Kidney (tissue), 14 donors: ENCODE measurements around the gene KRT72. TPM values are rescaled to one million over a fixed set of nuclear protein-coding genes. Genes with fewer than 3 reads are reported as not detected.

Experiments
- DNase-seq, 5 donors: peaks; one replicate each; pipeline ENCODE4 v3.0.0-alpha.2; 2013 to 2020
- FAIRE-seq: peaks from 2 replicates; lab custom pipeline; 2012; peaks lifted over from hg19 to GRCh38; lab: Jason Lieb, UNC
- H3K27ac ChIP-seq, 2 donors: one replicate each; pipeline ENCODE4 v1.7.0; 2013; ENCODE audit warnings: low read depth in 2 of 2, low read length in 2 of 2, inconsistent platforms in 1 of 2
- H3K27me3 ChIP-seq: one replicate; pipeline ENCODE4 v1.7.1; 2013; ENCODE audit warnings: low read length, inconsistent platforms; ENCODE audit not compliant: control insufficient read depth, insufficient read depth
- H3K36me3 ChIP-seq, 3 donors: one replicate each; pipeline versions ENCODE4 v1.7.0 to v1.7.1; 2013; ENCODE audit warnings: low read length in 3 of 3, control low read depth in 1 of 3, inconsistent platforms in 1 of 3; ENCODE audit not compliant: insufficient read depth in 3 of 3, control insufficient read depth in 2 of 3
- H3K4me1 ChIP-seq, 3 donors: one replicate each; pipeline versions ENCODE4 v1.7.0 to v1.7.1; 2013; ENCODE audit warnings: low read length in 3 of 3, inconsistent platforms in 1 of 3, low read depth in 1 of 3; ENCODE audit not compliant: control insufficient read depth in 2 of 3, insufficient read depth in 2 of 3
- H3K4me3 ChIP-seq, 3 donors: one replicate each; pipeline versions ENCODE4 v1.7.0 to v1.8.1; 2013; ENCODE audit warnings: low read length in 3 of 3, control low read depth in 1 of 3, inconsistent platforms in 1 of 3
- H3K9ac ChIP-seq, 3 donors: one replicate each; pipeline versions ENCODE4 v1.7.0 to v1.7.1; 2013; ENCODE audit warnings: low read length in 3 of 3, control low read depth in 1 of 3, inconsistent platforms in 1 of 3
- H3K9me3 ChIP-seq, 3 donors: one replicate each; pipeline versions ENCODE4 v1.7.0 to v1.7.1; 2013; ENCODE audit warnings: low read length in 3 of 3, control low read depth in 1 of 3, inconsistent platforms in 1 of 3; ENCODE audit not compliant: control insufficient read depth in 2 of 3, insufficient read depth in 1 of 3
- intact Hi-C: fragments of 100-400 bp; cut with DNase I; formaldehyde crosslinking; loops from one replicate; pipeline ENCODE4 v1.11.1; 2022
- polyA plus RNA-seq: library from polyadenylated mRNA; stranded (reverse); fragments of 350-450 nt; fragmentation: Illumina TruSeq; extraction: RNeasy Lipid Tissue Mini Kit (QIAGEN cat#74804); gene quantifications from one replicate; pipeline ENCODE4 v1.2.3, GENCODE V29; 2014; ENCODE audit warnings: low read depth, low replicate concordance; ENCODE audit not compliant: insufficient read depth
- total RNA-seq: library from RNA; stranded (reverse); fragmentation: NEBNext Ultra II Directional; extraction: Animal tissue kit (Norgen Biotek cat#: 25700); gene quantifications from one replicate; pipeline ENCODE4 v1.2.1, GENCODE V29; 2021
- TF ChIP-seq, protein P1 (sequence below): IDR thresholded peaks from 3 replicates; pipeline ENCODE4 v1.5.1; 2012; ENCODE audit warnings: mild to moderate bottlenecking, moderate library complexity, borderline replicate concordance; ENCODE audit not compliant: insufficient read depth; ENCODE audit errors: extremely low read depth
- donor health status: control.
- donor health status: control.
- donor health status: control.
- donor health status: control.
- donor health status: control.
- donor health status: DM: yes; HTN: yes; CAD: no.
- donor health status: Normal renal cell carcinoma (clear cell type).

KRT72 gene
- total and polyA plus RNA-seq, 2 donors from 2014 or later: not detected

DNA sequence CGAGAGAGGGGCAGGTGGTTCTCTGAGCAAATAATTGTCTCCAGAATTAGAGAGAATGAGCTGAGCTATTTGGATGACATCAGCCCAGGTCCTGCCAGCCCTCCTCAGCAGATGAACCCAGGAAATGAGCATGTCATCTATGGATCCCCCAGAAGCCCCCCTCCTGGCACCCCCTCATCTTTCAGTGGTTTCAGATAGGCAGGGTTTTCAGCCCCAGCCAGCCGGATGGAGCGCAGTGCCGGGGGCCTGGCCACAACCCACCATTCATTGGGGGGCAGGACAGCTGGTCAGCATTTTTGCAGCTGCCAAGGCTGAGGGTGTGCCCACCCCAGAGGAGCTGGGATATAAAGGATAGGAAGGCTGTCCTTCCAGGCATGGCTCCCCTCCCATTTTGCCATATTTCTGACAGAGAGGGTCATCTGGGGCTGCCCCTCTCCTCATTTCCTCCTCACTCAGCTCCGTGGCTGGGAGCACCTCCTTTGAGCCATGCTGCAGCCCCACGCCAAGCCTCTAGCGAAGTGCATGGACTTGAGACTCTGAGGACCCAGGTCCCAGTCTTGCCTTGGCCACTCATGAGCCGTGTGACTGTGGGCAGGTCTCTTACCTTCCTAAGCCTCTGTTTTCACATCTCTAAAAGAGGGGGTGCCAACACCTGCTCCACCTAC, 42.4 kb downstream of the KRT72 start:
- no peaks in the 10 kb centered on the region for H3K9me3 ChIP-seq
- H3K27ac ChIP-seq: no peak overlapping the region
- no peaks in the 10 kb centered on the region for H3K27me3 ChIP-seq
- H3K9ac ChIP-seq: no peak overlapping the region
- FAIRE-seq (no peak), DNase-seq (peak in 1 of 5 donors; percentile 62)
- H3K4me3 ChIP-seq: no peak overlapping the region
- H3K36me3 ChIP-seq: no peaks in the 10 kb centered on the region
- intact Hi-C loops: no loop called here
- TF ChIP-seq, protein P1, sequence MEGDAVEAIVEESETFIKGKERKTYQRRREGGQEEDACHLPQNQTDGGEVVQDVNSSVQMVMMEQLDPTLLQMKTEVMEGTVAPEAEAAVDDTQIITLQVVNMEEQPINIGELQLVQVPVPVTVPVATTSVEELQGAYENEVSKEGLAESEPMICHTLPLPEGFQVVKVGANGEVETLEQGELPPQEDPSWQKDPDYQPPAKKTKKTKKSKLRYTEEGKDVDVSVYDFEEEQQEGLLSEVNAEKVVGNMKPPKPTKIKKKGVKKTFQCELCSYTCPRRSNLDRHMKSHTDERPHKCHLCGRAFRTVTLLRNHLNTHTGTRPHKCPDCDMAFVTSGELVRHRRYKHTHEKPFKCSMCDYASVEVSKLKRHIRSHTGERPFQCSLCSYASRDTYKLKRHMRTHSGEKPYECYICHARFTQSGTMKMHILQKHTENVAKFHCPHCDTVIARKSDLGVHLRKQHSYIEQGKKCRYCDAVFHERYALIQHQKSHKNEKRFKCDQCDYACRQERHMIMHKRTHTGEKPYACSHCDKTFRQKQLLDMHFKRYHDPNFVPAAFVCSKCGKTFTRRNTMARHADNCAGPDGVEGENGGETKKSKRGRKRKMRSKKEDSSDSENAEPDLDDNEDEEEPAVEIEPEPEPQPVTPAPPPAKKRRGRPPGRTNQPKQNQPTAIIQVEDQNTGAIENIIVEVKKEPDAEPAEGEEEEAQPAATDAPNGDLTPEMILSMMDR: no peak
- no peaks in the 10 kb centered on the region for H3K4me1 ChIP-seq

DNA sequence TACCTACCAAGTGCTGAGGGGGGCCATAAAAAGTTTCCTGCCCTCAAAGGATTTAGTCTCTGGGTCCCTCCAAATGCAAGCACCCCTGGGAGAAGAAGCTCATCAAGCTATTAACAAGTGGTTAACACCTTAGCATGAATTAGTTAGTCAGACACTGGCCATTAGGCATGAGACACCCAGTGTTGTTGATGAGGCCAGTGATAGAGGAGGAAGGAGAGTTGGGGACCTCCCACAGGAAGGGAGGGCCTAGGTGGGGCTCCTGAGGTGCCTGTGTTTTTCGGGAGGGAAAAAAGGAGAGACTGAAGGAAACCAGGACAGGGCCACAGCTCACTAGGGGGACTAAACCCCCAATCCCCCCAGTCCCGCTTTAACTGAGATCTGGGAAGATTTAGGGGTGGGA, 43.8 kb downstream of the KRT72 start:
- no peak for FAIRE-seq
- H3K27ac ChIP-seq: no peak overlapping the region
- intact Hi-C loops: no loop called here

DNA sequence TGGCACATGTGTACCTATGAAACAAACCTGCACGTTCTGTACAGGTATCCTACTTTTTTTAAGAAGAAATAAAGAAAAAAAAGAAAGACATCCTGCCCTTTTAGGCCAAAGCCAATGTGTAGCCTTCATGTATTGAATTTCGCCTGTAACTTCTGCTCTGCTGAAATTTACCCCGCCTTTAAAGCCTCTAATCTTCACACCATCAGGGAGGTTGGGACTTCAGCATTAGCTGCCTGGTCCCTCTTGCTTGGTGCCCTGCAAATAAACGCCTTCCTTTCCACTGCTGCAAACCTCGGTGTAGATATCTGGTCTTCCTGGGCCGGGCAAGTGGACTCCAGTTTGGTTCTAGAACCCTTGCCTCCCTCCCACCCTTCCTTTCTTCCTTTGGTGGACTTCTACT, 45.7 kb downstream of the KRT72 start:
- Histone ChIP-seq H3K4me1 (peaks cover 0 to 4% (median 0%) of the 10 kb centered on the region in 3 donors), H3K4me3 (no peak overlapping the region), H3K9me3 (no peaks in the 10 kb centered on the region), H3K9ac (no peak overlapping the region), H3K27ac (no peak overlapping the region), H3K27me3 (no peaks in the 10 kb centered on the region), H3K36me3 (no peaks in the 10 kb centered on the region)
- TF ChIP-seq, protein P1: no peak
- DNase-seq: no peak
- intact Hi-C loops: no loop called here
- FAIRE-seq: no peak

More for the DNA sequence above, 43.8 kb downstream of the KRT72 start:
- TF ChIP-seq, protein P1: no peak
- Histone ChIP-seq H3K4me3 (no peak overlapping the region), H3K9me3 (no peaks in the 10 kb centered on the region), H3K27me3 (no peaks in the 10 kb centered on the region), H3K4me1 (no peaks in the 10 kb centered on the region), H3K36me3 (no peaks in the 10 kb centered on the region), H3K9ac (no peak overlapping the region)
- DNase-seq: no peak
